Small intestine (tissue), 7 donors: Measurements from ENCODE around the gene PSMG3. TPM values are rescaled to one million over a fixed set of nuclear protein-coding genes. Genes with fewer than 3 reads are reported as not detected.
A peak's percentile ranks its signal among the peaks of the same experiment; 100 is the strongest.

Source experiments
- DNase-seq, 2 donors: peaks; one replicate each; pipeline versions ENCODE4 v3.0.0 to v3.0.0-alpha.2; 2013
- FAIRE-seq: peaks from 2 replicates; lab custom pipeline; 2012; peaks lifted over from hg19 to GRCh38; lab: Jason Lieb, UNC
- H3K27ac ChIP-seq, 3 donors: one replicate each; pipeline ENCODE4 v1.5.1; 2013; ENCODE audit warnings: low read length in 2 of 3, mild to moderate bottlenecking in 2 of 3, control low read depth in 1 of 3, inconsistent platforms in 1 of 3, low read depth in 1 of 3, moderate library complexity in 1 of 3
- H3K27me3 ChIP-seq, 3 donors: one replicate each; pipeline ENCODE4 v1.6.1; 2013; ENCODE audit warnings: low read length in 3 of 3, inconsistent platforms in 1 of 3; ENCODE audit not compliant: control insufficient read depth in 3 of 3, insufficient read depth in 3 of 3
- H3K36me3 ChIP-seq, 3 donors: one replicate each; pipeline ENCODE4 v1.6.1; 2013; ENCODE audit warnings: low read length in 3 of 3, inconsistent platforms in 1 of 3, low read depth in 1 of 3, mild to moderate bottlenecking in 1 of 3, moderate library complexity in 1 of 3; ENCODE audit not compliant: control insufficient read depth in 3 of 3, insufficient read depth in 2 of 3
- H3K4me1 ChIP-seq, 3 donors: one replicate each; pipeline ENCODE4 v1.6.1; 2013; ENCODE audit warnings: low read length in 2 of 3, inconsistent platforms in 1 of 3, low read depth in 1 of 3, mild to moderate bottlenecking in 1 of 3, moderate library complexity in 1 of 3; ENCODE audit not compliant: control insufficient read depth in 3 of 3, insufficient read depth in 2 of 3
- H3K4me3 ChIP-seq, 3 donors: one replicate each; pipeline ENCODE4 v1.5.1; 2013; ENCODE audit warnings: low read length in 3 of 3, control low read depth in 1 of 3, inconsistent platforms in 1 of 3, low read depth in 1 of 3, mild to moderate bottlenecking in 1 of 3, moderate library complexity in 1 of 3
- H3K9me3 ChIP-seq, 2 donors: one replicate each; pipeline ENCODE4 v1.6.1; 2013; ENCODE audit warnings: low read depth in 1 of 2, low read length in 1 of 2; ENCODE audit not compliant: control insufficient read depth in 2 of 2, insufficient read depth in 1 of 2
- WGBS, 3 donors: extraction: QIAGEN DNeasy Blood & Tissue Kit; methylation state at CpG; one replicate each; pipeline ENCODE4 v1.1.7; 2013; 5-methylcytosine and 5-hydroxymethylcytosine counted together
- polyA plus RNA-seq, 4 donors: library from polyadenylated mRNA; stranded (reverse) in 3 of 4; unstranded in 1 of 4; fragments of 200-250 nt in 3 of 4; fragments of 120-200 nt in 1 of 4; gene quantifications; one replicate each; pipeline versions ENCODE4 v1.2.1 to v1.2.3, GENCODE V29; 2013
- donor health status: healthy with polysubstance abuse.
- donor health status: control.
- donor health status: control.
- donor health status: Bipolar disorder and iron deficiency.
- donor health status: healthy.

Gene PSMG3
- polyA plus RNA-seq, 4 donors, result 28.7 to 73.1 (median 69.8) TPM

GRCh38 chr7:1555813-1556543 is 13.9 kb downstream of the PSMG3 start, which contains the start of gene TMEM184A:
TSS of gene TMEM184A (minus strand) at chr7:1556205. CDS start at chr7:1555484, 721 bp downstream.
- Histone ChIP-seq H3K36me3 (peaks cover 0 to 41% (median 0%) of the 10 kb centered on the region in 3 donors), H3K27me3 (no peaks in the 10 kb centered on the region), H3K9me3 (no peaks in the 10 kb centered on the region), H3K4me1 (peaks cover 0 to 43% (median 0%) of the 10 kb centered on the region in 3 donors), H3K27ac (peak within 1 kb of the TSS; percentile 92 to 100 (median 99)), H3K4me3 (peak within 1 kb of the TSS in 2 of 3 donors; percentile 66 to 73)
- WGBS, 3 donors, result 10 to 42% (median 19%) methylated on average over 16 to 23 of the region's 23 CpGs
- peak; percentile 96 to 97 for DNase-seq
- FAIRE-seq, result no peak

GRCh38 chr7:1555046-1555812 is 14.6 kb downstream of the PSMG3 start:
- DNase-seq (peak; percentile 95 to 96), FAIRE-seq (no peak)
- H3K27me3 ChIP-seq, result no peaks in the 10 kb centered on the region
- peaks cover 0 to 48% (median 3%) of the 10 kb centered on the region in 3 donors for H3K36me3 ChIP-seq
- H3K4me3 ChIP-seq, result peak overlapping the region in 2 of 3 donors; percentile 66 to 73
- peak overlapping the region; percentile 92 to 100 (median 99) for H3K27ac ChIP-seq
- no peaks in the 10 kb centered on the region for H3K9me3 ChIP-seq
- peaks cover 0 to 43% (median 0%) of the 10 kb centered on the region in 3 donors for H3K4me1 ChIP-seq
- 12 to 30% (median 18%) methylated on average over 29 to 35 of the region's 35 CpGs for WGBS, 3 donors

GRCh38 chr7:1554333-1555045 is 15.3 kb downstream of the PSMG3 start:
- DNase-seq, result peak in 1 of 2 donors; percentile 66
- Histone ChIP-seq H3K4me1 (peaks cover 0 to 43% (median 0%) of the 10 kb centered on the region in 3 donors), H3K27me3 (no peaks in the 10 kb centered on the region), H3K9me3 (no peaks in the 10 kb centered on the region), H3K4me3 (peak overlapping the region in 2 of 3 donors; percentile 66 to 73), H3K27ac (peak overlapping the region; percentile 92 to 100 (median 99)), H3K36me3 (peaks cover 0 to 56% (median 5%) of the 10 kb centered on the region in 3 donors)
- no peak for FAIRE-seq
- 46 to 76% (median 58%) methylated on average over 16 to 20 of the region's 20 CpGs for WGBS, 3 donors

GRCh38 chr7:1553512-1554210 is 16.2 kb downstream of the PSMG3 start:
- no peaks in the 10 kb centered on the region for H3K9me3 ChIP-seq
- 85 to 87% (median 86%) methylated on average over 24 to 28 of the region's 28 CpGs for WGBS, 3 donors
- peaks cover 0 to 43% (median 0%) of the 10 kb centered on the region in 3 donors for H3K4me1 ChIP-seq
- FAIRE-seq (no peak), DNase-seq (no peak)
- no peaks in the 10 kb centered on the region for H3K27me3 ChIP-seq
- H3K36me3 ChIP-seq, result peaks cover 0 to 64% (median 11%) of the 10 kb centered on the region in 3 donors
- peak overlapping the region in 1 of 3 donors; percentile 66 for H3K4me3 ChIP-seq
- peak overlapping the region in 1 of 3 donors; percentile 100 for H3K27ac ChIP-seq

DNA sequence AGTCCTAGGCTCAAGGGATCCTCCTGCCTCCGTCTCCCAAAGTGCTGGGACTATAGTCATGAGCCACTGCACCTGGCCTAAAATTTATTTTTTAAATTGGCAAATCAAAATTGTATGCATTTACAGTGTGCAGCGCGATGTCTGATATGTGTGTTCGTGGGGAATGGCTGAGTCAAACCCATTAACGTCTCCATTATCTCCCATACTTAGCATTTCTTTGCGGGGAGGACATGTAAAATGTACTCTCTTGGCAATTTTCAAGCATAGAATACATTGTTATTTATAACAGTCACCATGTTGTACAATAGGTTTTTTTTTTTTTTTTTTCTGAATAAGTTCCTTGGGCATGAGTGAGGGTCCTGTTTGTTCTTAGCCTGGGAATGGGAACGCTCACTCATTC is 17.6 kb downstream of the PSMG3 start:
- Histone ChIP-seq H3K4me3 (no peak overlapping the region), H3K4me1 (peaks cover 0 to 32% (median 0%) of the 10 kb centered on the region in 3 donors), H3K27ac (no peak overlapping the region), H3K36me3 (peaks cover 0 to 79% (median 13%) of the 10 kb centered on the region in 3 donors), H3K27me3 (no peaks in the 10 kb centered on the region), H3K9me3 (no peaks in the 10 kb centered on the region)
- no peak for FAIRE-seq
- 83 to 91% (median 89%) methylated on average over 7 of the region's 7 CpGs for WGBS, 3 donors
- no peak for DNase-seq

DNA sequence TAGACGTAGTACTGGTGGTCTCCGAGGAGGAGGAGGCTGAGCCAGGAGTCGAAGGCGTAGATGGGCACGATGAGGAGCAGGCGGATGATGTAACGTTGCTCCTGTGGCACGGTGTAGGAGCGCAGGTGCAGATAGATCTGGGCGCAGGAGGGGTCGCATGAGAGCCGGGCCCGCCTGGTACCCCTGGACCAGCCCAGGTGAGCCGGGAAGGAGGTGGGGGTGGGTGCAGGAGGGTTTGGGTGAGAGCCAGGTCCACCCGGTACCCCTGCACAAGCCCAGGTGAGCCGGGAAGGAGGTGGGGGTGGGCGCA is 19.0 kb downstream of the PSMG3 start:
- Histone ChIP-seq H3K36me3 (peaks cover 0 to 90% (median 15%) of the 10 kb centered on the region in 3 donors), H3K4me1 (peaks cover 0 to 20% (median 0%) of the 10 kb centered on the region in 3 donors), H3K4me3 (no peak overlapping the region), H3K9me3 (no peaks in the 10 kb centered on the region), H3K27me3 (no peaks in the 10 kb centered on the region), H3K27ac (no peak overlapping the region)
- FAIRE-seq (no peak), DNase-seq (no peak)
- WGBS, 3 donors, result 91 to 96% (median 94%) methylated on average over 13 to 17 of the region's 17 CpGs

DNA sequence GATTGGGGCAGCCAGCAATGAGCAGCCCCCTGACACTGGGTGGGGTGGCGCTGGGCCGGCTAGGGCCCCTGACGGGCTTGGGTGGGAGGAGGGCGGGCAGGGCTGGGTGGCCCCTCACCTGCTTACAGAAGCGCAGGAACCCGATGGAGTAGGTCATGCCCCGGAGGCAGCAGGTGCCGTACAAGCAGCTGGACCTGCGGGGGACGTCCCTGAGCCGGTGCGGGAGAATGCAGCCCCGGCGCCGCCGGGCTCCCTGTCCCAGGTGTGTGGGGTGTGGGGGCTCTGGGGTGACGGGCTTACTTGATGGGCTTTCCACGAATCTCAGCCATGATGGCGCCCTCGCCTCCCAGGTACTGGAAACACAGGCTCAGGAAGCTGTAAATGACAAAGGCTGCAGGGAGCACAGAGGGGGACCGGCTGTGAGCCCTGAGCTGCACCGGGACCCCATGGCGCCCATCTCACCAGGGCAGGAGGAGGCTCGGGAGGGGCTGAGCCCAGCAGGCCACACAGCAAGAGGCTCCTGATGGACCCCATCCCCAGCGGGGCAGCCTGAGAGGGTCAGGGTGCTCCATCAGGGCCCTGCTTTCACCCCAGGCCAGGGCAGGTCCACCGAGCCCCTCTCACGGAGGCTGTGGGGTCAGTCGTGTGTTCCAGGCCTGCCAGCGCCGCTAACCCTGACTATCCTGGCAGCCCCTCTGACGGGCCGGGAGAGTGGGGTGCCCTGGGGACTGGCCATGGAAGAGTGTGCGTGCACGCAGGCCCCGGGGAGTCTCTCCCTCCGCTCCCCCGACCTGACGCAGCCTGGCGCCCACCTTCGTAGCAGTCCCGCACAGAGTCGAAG is 19.6 kb downstream of the PSMG3 start:
- 90 to 94% (median 93%) methylated on average over 38 to 42 of the region's 42 CpGs for WGBS, 3 donors
- Histone ChIP-seq H3K4me1 (peaks cover 0 to 20% (median 0%) of the 10 kb centered on the region in 3 donors), H3K36me3 (peaks cover 0 to 96% (median 15%) of the 10 kb centered on the region in 3 donors), H3K9me3 (no peaks in the 10 kb centered on the region), H3K4me3 (no peak overlapping the region), H3K27ac (no peak overlapping the region), H3K27me3 (no peaks in the 10 kb centered on the region)
- DNase-seq (no peak), FAIRE-seq (no peak)
